ENCODE measurements around the gene GSX1.

Gene GSX1

GRCh38 chr13:27791146-27791900 is 960 bp upstream of the GSX1 start:
- H3K9me2 ChIP-seq (replicated peaks; ENCODE audit: control insufficient read depth, low read length), result no peaks in the 10 kb centered on the region
- no peaks in the 10 kb centered on the region for H3K36me3 ChIP-seq (ENCODE audit: control insufficient read depth, low read length)
- no peaks in the 10 kb centered on the region for H3K79me2 ChIP-seq (ENCODE audit: control insufficient read depth, low read length)
- H3F3A ChIP-seq (ENCODE audit: control insufficient read depth, insufficient read depth), result no peaks in the 10 kb centered on the region
- no peak overlapping the region for H3K27ac ChIP-seq (ENCODE audit: low read depth, low read length)
- peak overlapping the region; percentile 47 for H3K4me2 ChIP-seq (ENCODE audit: low read length)
- H3K4me3 ChIP-seq (ENCODE audit: low read length), result no peak overlapping the region
- H3K4me1 ChIP-seq (ENCODE audit: control insufficient read depth, low read length), result peaks cover 18% of the 10 kb centered on the region
- H3K9me3 ChIP-seq (ENCODE audit: control insufficient read depth, insufficient read depth, low read length), result no peaks in the 10 kb centered on the region
- TF ChIP-seq EZH2phosphoT487 (IDR thresholded peaks at IDR 0.05; ENCODE audit: borderline replicate concordance, low read length) (no peak), CTCF (IDR thresholded peaks at IDR 0.05; ENCODE audit: low read depth, low read length, poor library complexity, severe bottlenecking) (no peak)
- H3K27me3 ChIP-seq (ENCODE audit: control insufficient read depth, low read length), result peaks cover 33% of the 10 kb centered on the region
- H4K20me1 ChIP-seq (ENCODE audit: control insufficient read depth, insufficient read depth, low read depth, low read length), result no peaks in the 10 kb centered on the region

- H3K79me2 ChIP-seq (ENCODE audit: control insufficient read depth, low read length), result no peaks in the 10 kb centered on the region
- H3K27me3 ChIP-seq (ENCODE audit: control insufficient read depth, low read length), result peaks cover 39% of the 10 kb centered on the region
- H3K4me3 ChIP-seq (ENCODE audit: low read length), result no peak overlapping the region
- no peaks in the 10 kb centered on the region for H3K9me2 ChIP-seq (replicated peaks; ENCODE audit: control insufficient read depth, low read length)
- no peak overlapping the region for H3K4me2 ChIP-seq (ENCODE audit: low read length)
- no peaks in the 10 kb centered on the region for H3K36me3 ChIP-seq (ENCODE audit: control insufficient read depth, low read length)
- H3K4me1 ChIP-seq (ENCODE audit: control insufficient read depth, low read length), result peaks cover 18% of the 10 kb centered on the region
- no peaks in the 10 kb centered on the region for H3K9me3 ChIP-seq (ENCODE audit: control insufficient read depth, insufficient read depth, low read length)
- TF ChIP-seq CTCF (IDR thresholded peaks at IDR 0.05; ENCODE audit: low read depth, low read length, poor library complexity, severe bottlenecking), result no peak
- TF ChIP-seq EZH2phosphoT487 (IDR thresholded peaks at IDR 0.05; ENCODE audit: borderline replicate concordance, low read length), result no peak
- no peaks in the 10 kb centered on the region for H3F3A ChIP-seq (ENCODE audit: control insufficient read depth, insufficient read depth)
- H4K20me1 ChIP-seq (ENCODE audit: control insufficient read depth, insufficient read depth, low read depth, low read length), result no peaks in the 10 kb centered on the region
- no peak overlapping the region for H3K27ac ChIP-seq (ENCODE audit: low read depth, low read length)
Measured at GRCh38 chr13:27791901-27792392, 336 bp upstream of the GSX1 start.

- H3F3A ChIP-seq (ENCODE audit: control insufficient read depth, insufficient read depth), result no peaks in the 10 kb centered on the region
- no peaks in the 10 kb centered on the region for H3K9me3 ChIP-seq (ENCODE audit: control insufficient read depth, insufficient read depth, low read length)
- no peak overlapping the region for H3K27ac ChIP-seq (ENCODE audit: low read depth, low read length)
- peaks cover 51% of the 10 kb centered on the region for H3K27me3 ChIP-seq (ENCODE audit: control insufficient read depth, low read length)
- TF ChIP-seq CTCF (IDR thresholded peaks at IDR 0.05; ENCODE audit: low read depth, low read length, poor library complexity, severe bottlenecking) (no peak), EZH2phosphoT487 (IDR thresholded peaks at IDR 0.05; ENCODE audit: borderline replicate concordance, low read length) (no peak)
- H3K4me2 ChIP-seq (ENCODE audit: low read length), result no peak overlapping the region
- H3K4me1 ChIP-seq (ENCODE audit: control insufficient read depth, low read length), result peaks cover 18% of the 10 kb centered on the region
- no peaks in the 10 kb centered on the region for H3K36me3 ChIP-seq (ENCODE audit: control insufficient read depth, low read length)
- no peaks in the 10 kb centered on the region for H4K20me1 ChIP-seq (ENCODE audit: control insufficient read depth, insufficient read depth, low read depth, low read length)
- no peaks in the 10 kb centered on the region for H3K9me2 ChIP-seq (replicated peaks; ENCODE audit: control insufficient read depth, low read length)
- no peaks in the 10 kb centered on the region for H3K79me2 ChIP-seq (ENCODE audit: control insufficient read depth, low read length)
- H3K4me3 ChIP-seq (ENCODE audit: low read length), result no peak overlapping the region
Measured at GRCh38 chr13:27793507-27794367, 1.5 kb downstream of the GSX1 start.

Measured in DOHH2 (cell line).